Kasumi-1 (cell line): ENCODE results near the gene FEM1B.
"Not testable (repeated sequence)": the region's sequence is repeated elsewhere in the genome, so short reads cannot be mapped to it uniquely, and the experiment has no call there.

Source experiments
- DNase-seq, 2 experiments: peaks; one replicate each; lab custom pipeline; 2025; lab: John Stamatoyannopoulos, UW

The FEM1B gene

GRCh38 chr15:68277603-68278344, at the start of gene FEM1B:
Gene FEM1B, plus strand, starts transcription at chr15:68277745. Its CDS starts 673 bp downstream, at chr15:68278418.
- DNase-seq = peak; percentile 88 to 90

GRCh38 chr15:68228143-68228970, 49.2 kb upstream of the FEM1B start:
- DNase-seq = peak in 1 of 2 experiments; percentile 19

GRCh38 chr15:68228971-68229385, 48.6 kb upstream of the FEM1B start:
- no peak for DNase-seq

GRCh38 chr15:68229386-68230156, 48.0 kb upstream of the FEM1B start, which contains the start of gene CLN6:
Gene CLN6, minus strand, starts transcription at chr15:68229728. Its CDS starts 144 bp downstream, at chr15:68229584.
- DNase-seq = peak; percentile 71 to 78

- peak in 1 of 2 experiments; percentile 81 for DNase-seq
Measured at GRCh38 chr15:68230157-68231100, 47.1 kb upstream of the FEM1B start.

GRCh38 chr15:68231102-68231818, 46.3 kb upstream of the FEM1B start:
- DNase-seq = no peak

- DNase-seq = no peak
Measured at GRCh38 chr15:68232449-68232848, 45.1 kb upstream of the FEM1B start.

- peak; percentile 64 to 77 for DNase-seq
Measured at GRCh38 chr15:68232937-68233336, 44.6 kb upstream of the FEM1B start.

- no peak for DNase-seq
Measured at GRCh38 chr15:68234060-68234459, 43.5 kb upstream of the FEM1B start.

GRCh38 chr15:68234520-68234919, 43.0 kb upstream of the FEM1B start:
- DNase-seq = not testable (repeated sequence)

GRCh38 chr15:68235022-68235421, 42.5 kb upstream of the FEM1B start:
- no peak for DNase-seq

GRCh38 chr15:68239025-68239424, 38.5 kb upstream of the FEM1B start:
- no peak for DNase-seq

GRCh38 chr15:68241088-68241935, 36.2 kb upstream of the FEM1B start:
- no peak for DNase-seq

- no peak for DNase-seq
Measured at GRCh38 chr15:68244235-68244634, 33.3 kb upstream of the FEM1B start.

- DNase-seq = peak; percentile 57 to 63
Measured at GRCh38 chr15:68249058-68249713, 28.4 kb upstream of the FEM1B start.

GRCh38 chr15:68252925-68253534, 24.5 kb upstream of the FEM1B start:
- DNase-seq = peak; percentile 83 to 94

- DNase-seq = peak; percentile 20 to 29
Measured at GRCh38 chr15:68256675-68257450, 20.7 kb upstream of the FEM1B start.

- DNase-seq = no peak
Measured at GRCh38 chr15:68258692-68259091, 18.9 kb upstream of the FEM1B start.
